Sigmoid colon (tissue), 3 donors: ENCODE data around the gene MIOX.

ENCODE experiments used
- CTCF ChIP-seq, 4 experiments: fragments of 450-650 bp in 3 of 4; fragments of 200-600 bp in 1 of 4; IDR thresholded peaks; one replicate each; pipeline ENCODE4 v1.5.1; 2016 to 2019; ENCODE audit warnings: antibody characterized with exemption in 4 of 4, mild to moderate bottlenecking in 3 of 4, moderate library complexity in 2 of 4
- POLR2A ChIP-seq, 2 donors: fragments of 450-650 bp; IDR thresholded peaks; one replicate each; pipeline ENCODE4 v1.6.1; 2016; ENCODE audit warnings: antibody characterized with exemption in 2 of 2, mild to moderate bottlenecking in 2 of 2, moderate library complexity in 2 of 2

GRCh38 chr22:50488886-50489285 lies 2.2 kb downstream of the MIOX start:
- TF ChIP-seq POLR2A (IDR thresholded peaks at IDR 0.05) = no peak
- TF ChIP-seq CTCF (IDR thresholded peaks at IDR 0.05) = no peak
